Stimulated activated CD8-positive, alpha-beta memory T cell treated with anti-CD3 and anti-CD28 coated beads, Interleukin-4, amount 100 ng/mL, for 4 hours (primary cell): ENCODE data around the gene GABRR1.
"Not testable (repeated sequence)": the region's sequence is repeated elsewhere in the genome, so short reads cannot be mapped to it uniquely, and the experiment has no call there.

Source experiments
- DNase-seq, 2 donors: peaks; one replicate each; pipeline ENCODE4 v3.0.0-alpha.2; 2020; ENCODE audit warnings: low read depth in 2 of 2, low spot score in 1 of 2

GABRR1 gene

GRCh38 chr6:89161326-89162046, 55.7 kb downstream of the GABRR1 start:
- no peak for DNase-seq

GRCh38 chr6:89160331-89161092, 56.6 kb downstream of the GABRR1 start:
- no peak for DNase-seq

- DNase-seq: no peak
These were observed 63.0 kb downstream of the GABRR1 start for GRCh38 chr6:89154131-89154530.

GRCh38 chr6:89148016-89148750, 69.0 kb downstream of the GABRR1 start:
- peak; percentile 2 to 3 for DNase-seq

- DNase-seq: peak in 1 of 2 donors; percentile 1
These were observed 70.1 kb downstream of the GABRR1 start for GRCh38 chr6:89146718-89147700.

- DNase-seq: peak; percentile 18 to 54
These were observed 71.0 kb downstream of the GABRR1 start, which contains the start of gene PM20D2 for GRCh38 chr6:89145956-89146717. Gene PM20D2, plus strand, starts transcription at chr6:89146055. Its CDS starts 90 bp downstream, at chr6:89146145.

GRCh38 chr6:89145091-89145955, 71.8 kb downstream of the GABRR1 start:
- DNase-seq: no peak

- no peak for DNase-seq
These were observed 72.7 kb downstream of the GABRR1 start for GRCh38 chr6:89144354-89144906.

GRCh38 chr6:89140347-89141156, 76.6 kb downstream of the GABRR1 start:
- DNase-seq: no peak

GRCh38 chr6:89139509-89140346, 77.4 kb downstream of the GABRR1 start:
- DNase-seq: no peak

GRCh38 chr6:89138173-89138572, 79.0 kb downstream of the GABRR1 start:
- no peak for DNase-seq

- no peak for DNase-seq
These were observed 82.4 kb downstream of the GABRR1 start for GRCh38 chr6:89134723-89135122.

GRCh38 chr6:89133981-89134380, 83.2 kb downstream of the GABRR1 start:
- DNase-seq: no peak

GRCh38 chr6:89132057-89132456, 85.1 kb downstream of the GABRR1 start:
- DNase-seq: no peak

- no peak for DNase-seq
These were observed 85.6 kb downstream of the GABRR1 start for GRCh38 chr6:89131599-89131998.

GRCh38 chr6:89128256-89128671, 88.9 kb downstream of the GABRR1 start:
- not testable (repeated sequence) for DNase-seq
